ENCODE measurements around the gene PPM1L.

Gene PPM1L

DNA sequence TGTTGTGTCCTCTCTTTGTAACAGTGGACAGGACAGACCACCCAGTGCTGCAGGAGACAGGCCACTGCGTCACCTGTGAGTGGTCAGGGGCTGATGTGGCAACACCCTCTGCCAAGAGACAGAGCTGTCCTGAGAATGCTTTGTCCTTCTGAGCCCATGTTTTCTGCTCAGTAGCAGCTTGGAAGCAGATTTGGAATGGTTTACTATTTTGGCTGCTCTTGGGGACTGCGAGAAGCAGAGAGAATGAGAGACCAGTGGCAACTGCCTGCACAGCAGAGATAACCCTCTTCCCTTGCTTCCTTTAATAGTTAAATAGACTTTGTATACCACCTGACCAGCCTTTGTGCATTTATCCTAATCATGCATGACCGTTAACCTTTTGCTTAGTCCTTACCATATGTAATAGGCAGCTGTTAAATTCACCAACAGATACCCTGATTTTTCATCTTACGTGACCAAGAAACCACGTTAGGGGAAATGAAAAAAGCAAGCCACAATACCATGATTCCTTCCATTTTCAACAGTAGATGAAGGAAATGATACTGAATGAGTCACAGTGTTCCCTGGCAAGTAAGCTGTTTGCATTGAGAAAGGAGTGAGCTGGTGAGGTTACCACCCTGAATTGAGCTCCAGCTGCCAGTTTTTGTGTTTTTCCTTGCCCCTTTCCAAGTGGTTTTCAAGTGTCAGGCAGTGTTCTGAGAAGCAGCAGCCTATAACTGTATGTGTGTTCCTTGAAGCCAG, 313.6 kb downstream of the PPM1L start:
- in situ Hi-C loops (cut with HindIII; ENCODE audit: low sequenced_read_pairs): no loop called here
- TF ChIP-seq CTCF (IDR thresholded peaks at IDR 0.05; ENCODE audit: low read depth, low read length): no peak
- DNase-seq (ENCODE audit: low read depth, low spot score): peak; percentile 90
- H3K4me3 ChIP-seq (ENCODE audit: low read depth, low read length): no peak overlapping the region

- peak; percentile 9 for DNase-seq (ENCODE audit: low read depth, low spot score)
- in situ Hi-C loops (cut with HindIII; ENCODE audit: low sequenced_read_pairs): no loop called here
- no peak overlapping the region for H3K4me3 ChIP-seq (ENCODE audit: low read depth, low read length)
- TF ChIP-seq CTCF (IDR thresholded peaks at IDR 0.05; ENCODE audit: low read depth, low read length): no peak
These were observed 314.4 kb downstream of the PPM1L start for GRCh38 chr3:161070252-161070930.

DNA sequence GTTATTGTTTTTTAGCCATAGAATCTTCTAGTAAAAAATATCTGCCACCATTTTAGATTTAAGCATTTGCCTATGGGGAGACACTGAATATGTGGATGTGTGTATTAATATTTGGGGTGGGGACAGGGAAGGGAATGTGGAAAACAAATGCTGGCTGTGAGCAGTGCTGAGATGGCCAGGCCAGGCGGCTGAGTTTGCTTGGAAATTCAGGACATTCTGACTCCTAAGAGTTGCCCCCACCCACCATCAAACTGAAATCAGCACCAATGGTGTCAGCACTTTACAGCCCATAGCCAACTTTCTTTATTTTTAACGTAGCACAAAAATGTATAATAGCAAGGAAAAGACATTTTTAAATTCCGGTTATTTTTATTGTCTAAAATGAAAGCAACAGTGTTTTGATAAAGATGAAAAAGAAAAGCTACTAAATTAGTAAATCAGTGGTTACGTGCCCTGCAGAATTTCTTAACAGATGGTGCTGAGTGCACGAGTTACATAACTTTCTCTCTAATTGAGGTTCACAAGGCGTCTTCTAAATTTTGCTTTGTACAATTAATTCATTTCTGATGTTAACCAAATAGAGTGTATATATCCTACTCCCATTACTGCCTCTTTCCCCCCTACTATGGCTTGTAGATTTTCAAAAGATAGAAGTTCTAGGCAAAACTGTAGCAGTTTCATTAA, 315.1 kb downstream of the PPM1L start:
- no peak overlapping the region for H3K4me3 ChIP-seq (ENCODE audit: low read depth, low read length)
- no peak for DNase-seq (ENCODE audit: low read depth, low spot score)
- in situ Hi-C loops (cut with HindIII; ENCODE audit: low sequenced_read_pairs): no loop called here
- TF ChIP-seq CTCF (IDR thresholded peaks at IDR 0.05; ENCODE audit: low read depth, low read length): no peak

DNA sequence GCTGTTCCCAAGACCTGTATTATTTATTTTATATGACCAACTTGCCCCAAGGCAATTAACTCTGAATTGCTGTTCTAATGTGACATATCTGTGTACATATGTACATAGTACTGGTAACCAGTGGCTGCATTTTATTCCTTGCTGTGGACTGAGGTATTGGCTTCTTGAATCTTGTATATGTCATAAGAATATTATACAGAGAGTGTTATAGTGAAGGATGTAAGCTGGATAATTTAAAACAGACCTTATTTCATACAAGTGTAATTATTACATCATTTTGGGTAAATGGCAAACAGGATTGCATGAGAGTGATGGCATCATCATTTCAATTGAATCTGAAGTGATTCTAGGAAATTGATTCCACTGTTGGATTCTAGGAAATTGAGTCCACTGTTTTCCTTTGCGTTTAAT, 316.2 kb downstream of the PPM1L start:
- TF ChIP-seq CTCF (IDR thresholded peaks at IDR 0.05; ENCODE audit: low read depth, low read length): no peak
- no peak overlapping the region for H3K4me3 ChIP-seq (ENCODE audit: low read depth, low read length)
- in situ Hi-C loops (cut with HindIII; ENCODE audit: low sequenced_read_pairs): no loop called here
- DNase-seq (ENCODE audit: low read depth, low spot score): no peak

DNA sequence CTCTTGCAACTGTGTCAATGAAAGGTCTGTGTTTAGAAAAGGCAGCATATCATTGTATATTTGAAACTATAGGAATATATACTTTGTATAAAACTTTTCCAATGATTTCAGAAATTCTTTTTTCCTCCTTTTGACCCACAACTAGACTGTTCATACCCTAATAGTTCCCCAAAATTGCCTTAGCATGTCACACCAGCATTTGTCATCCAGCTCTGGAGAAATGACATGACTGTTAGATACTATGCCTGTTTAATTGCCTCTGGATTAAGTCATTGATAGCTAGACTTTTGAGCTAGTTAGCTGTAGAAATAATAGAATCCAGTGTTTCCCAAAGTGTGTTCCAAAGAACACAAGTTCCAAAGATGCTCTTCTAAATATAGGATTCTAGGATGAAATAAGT, 316.7 kb downstream of the PPM1L start:
- H3K4me3 ChIP-seq (ENCODE audit: low read depth, low read length): no peak overlapping the region
- in situ Hi-C loops (cut with HindIII; ENCODE audit: low sequenced_read_pairs): no loop called here

More for the DNA sequence above, 316.7 kb downstream of the PPM1L start:
- TF ChIP-seq CTCF (IDR thresholded peaks at IDR 0.05; ENCODE audit: low read depth, low read length): no peak
- no peak for DNase-seq (ENCODE audit: low read depth, low spot score)
